Fibroblast of skin of back (primary cell): Measurements from ENCODE around the gene PTGER1.
"Not testable (repeated sequence)": the region's sequence is repeated elsewhere in the genome, so short reads cannot be mapped to it uniquely, and the experiment has no call there.

Source experiments
- DNase-seq: peaks from one replicate; pipeline ENCODE4 v3.0.0-alpha.2; 2013

PTGER1 gene

GRCh38 chr19:14473978-14474578, 1.1 kb downstream of the PTGER1 start:
- DNase-seq: no peak

GRCh38 chr19:14473073-14473977, 1.8 kb downstream of the PTGER1 start:
- DNase-seq: no peak

GRCh38 chr19:14472202-14472938, 2.8 kb downstream of the PTGER1 start:
- peak; percentile 48 for DNase-seq

- DNase-seq: no peak
Observed at GRCh38 chr19:14471436-14472187, 3.5 kb downstream of the PTGER1 start.

GRCh38 chr19:14470031-14470876, 4.9 kb downstream of the PTGER1 start:
- no peak for DNase-seq

- no peak for DNase-seq
Observed at GRCh38 chr19:14467816-14468215, 7.3 kb downstream of the PTGER1 start.

GRCh38 chr19:14467391-14467790, 7.8 kb downstream of the PTGER1 start:
- no peak for DNase-seq

- DNase-seq: no peak
Observed at GRCh38 chr19:14463747-14464146, 11.4 kb downstream of the PTGER1 start.

GRCh38 chr19:14462401-14462800, 12.8 kb downstream of the PTGER1 start:
- not testable (repeated sequence) for DNase-seq

- no peak for DNase-seq
Observed at GRCh38 chr19:14460935-14461334, 14.2 kb downstream of the PTGER1 start.

- DNase-seq: no peak
Observed at GRCh38 chr19:14459703-14460102, 15.5 kb downstream of the PTGER1 start.

GRCh38 chr19:14452303-14452702, 22.9 kb downstream of the PTGER1 start:
- DNase-seq: not testable (repeated sequence)

GRCh38 chr19:14450876-14451275, 24.3 kb downstream of the PTGER1 start:
- no peak for DNase-seq

- DNase-seq: peak; percentile 40
Observed at GRCh38 chr19:14450168-14450874, 24.8 kb downstream of the PTGER1 start.

- DNase-seq: peak; percentile 56
Observed at GRCh38 chr19:14449321-14449720, 25.8 kb downstream of the PTGER1 start.

- DNase-seq: no peak
Observed at GRCh38 chr19:14446336-14447036, 28.7 kb downstream of the PTGER1 start.

- no peak for DNase-seq
Observed at GRCh38 chr19:14443632-14444216, 31.4 kb downstream of the PTGER1 start.

- DNase-seq: no peak
Observed at GRCh38 chr19:14442891-14443631, 32.1 kb downstream of the PTGER1 start.
